ENCODE data around the gene CKLF. TPM values are rescaled to one million over a fixed set of nuclear protein-coding genes. Genes with fewer than 3 reads are reported as not detected.

CKLF gene
- total and polyA plus RNA-seq, 2 donors from 2014 or later = 28.7 to 42.4 TPM

GRCh38 chr16:66529475-66529874 lies 22.9 kb upstream of the CKLF start:
- TF ChIP-seq CTCF (IDR thresholded peaks at IDR 0.05; ENCODE audit: borderline replicate concordance, extremely low read depth, insufficient read depth) = no peak
- FAIRE-seq (no peak), DNase-seq (no peak)
- intact Hi-C loops (cut with DNase I) = no loop called here
- H3K27ac ChIP-seq (ENCODE audit: low read depth in 2 of 2, low read length in 2 of 2) = no peak overlapping the region
- no peaks in the 10 kb centered on the region for H3K27me3 ChIP-seq (ENCODE audit: control insufficient read depth, insufficient read depth, low read length)
- H3K36me3 ChIP-seq (ENCODE audit: control insufficient read depth in 2 of 3, insufficient read depth in 3 of 3, low read length in 3 of 3) = peaks cover 5 to 30% (median 27%) of the 10 kb centered on the region in 3 donors
- no peaks in the 10 kb centered on the region for H3K4me1 ChIP-seq (ENCODE audit: control insufficient read depth in 2 of 3, insufficient read depth in 2 of 3, low read depth in 1 of 3, low read length in 3 of 3)
- H3K9me3 ChIP-seq (ENCODE audit: control insufficient read depth in 2 of 3, insufficient read depth in 1 of 3, low read length in 3 of 3) = no peaks in the 10 kb centered on the region
- H3K9ac ChIP-seq (ENCODE audit: low read length in 3 of 3) = no peak overlapping the region
- no peak overlapping the region for H3K4me3 ChIP-seq (ENCODE audit: low read length in 3 of 3)

GRCh38 chr16:66534376-66534799 lies 18.0 kb upstream of the CKLF start:
- H3K27ac ChIP-seq (ENCODE audit: low read depth in 2 of 2, low read length in 2 of 2) = no peak overlapping the region
- TF ChIP-seq CTCF (IDR thresholded peaks at IDR 0.05; ENCODE audit: borderline replicate concordance, extremely low read depth, insufficient read depth) = no peak
- FAIRE-seq = no peak
- H3K27me3 ChIP-seq (ENCODE audit: control insufficient read depth, insufficient read depth, low read length) = no peaks in the 10 kb centered on the region
- DNase-seq = no peak
- intact Hi-C loops (cut with DNase I) = no loop called here
- no peaks in the 10 kb centered on the region for H3K9me3 ChIP-seq (ENCODE audit: control insufficient read depth in 2 of 3, insufficient read depth in 1 of 3, low read length in 3 of 3)
- H3K4me3 ChIP-seq (ENCODE audit: low read length in 3 of 3) = no peak overlapping the region
- H3K36me3 ChIP-seq (ENCODE audit: control insufficient read depth in 2 of 3, insufficient read depth in 3 of 3, low read length in 3 of 3) = peaks cover 5 to 27% (median 26%) of the 10 kb centered on the region in 3 donors
- no peaks in the 10 kb centered on the region for H3K4me1 ChIP-seq (ENCODE audit: control insufficient read depth in 2 of 3, insufficient read depth in 2 of 3, low read depth in 1 of 3, low read length in 3 of 3)
- H3K9ac ChIP-seq (ENCODE audit: low read length in 3 of 3) = no peak overlapping the region

- Histone ChIP-seq H3K36me3 (ENCODE audit: control insufficient read depth in 2 of 3, insufficient read depth in 3 of 3, low read length in 3 of 3) (peaks cover 0 to 14% (median 14%) of the 10 kb centered on the region in 3 donors), H3K9ac (ENCODE audit: low read length in 3 of 3) (no peak overlapping the region), H3K4me1 (ENCODE audit: control insufficient read depth in 2 of 3, insufficient read depth in 2 of 3, low read depth in 1 of 3, low read length in 3 of 3) (no peaks in the 10 kb centered on the region), H3K27me3 (ENCODE audit: control insufficient read depth, insufficient read depth, low read length) (no peaks in the 10 kb centered on the region), H3K4me3 (ENCODE audit: low read length in 3 of 3) (no peak overlapping the region), H3K27ac (ENCODE audit: low read depth in 2 of 2, low read length in 2 of 2) (no peak overlapping the region), H3K9me3 (ENCODE audit: control insufficient read depth in 2 of 3, insufficient read depth in 1 of 3, low read length in 3 of 3) (no peaks in the 10 kb centered on the region)
- no peak for TF ChIP-seq CTCF (IDR thresholded peaks at IDR 0.05; ENCODE audit: borderline replicate concordance, extremely low read depth, insufficient read depth)
- FAIRE-seq (no peak), DNase-seq (no peak)
- intact Hi-C loops (cut with DNase I) = no loop called here
These were observed 15.9 kb upstream of the CKLF start for GRCh38 chr16:66536525-66536924.

GRCh38 chr16:66537236-66537635 lies 15.1 kb upstream of the CKLF start:
- Histone ChIP-seq H3K36me3 (ENCODE audit: control insufficient read depth in 2 of 3, insufficient read depth in 3 of 3, low read length in 3 of 3) (peaks cover 0 to 14% (median 14%) of the 10 kb centered on the region in 3 donors), H3K4me1 (ENCODE audit: control insufficient read depth in 2 of 3, insufficient read depth in 2 of 3, low read depth in 1 of 3, low read length in 3 of 3) (no peaks in the 10 kb centered on the region), H3K9ac (ENCODE audit: low read length in 3 of 3) (no peak overlapping the region), H3K4me3 (ENCODE audit: low read length in 3 of 3) (no peak overlapping the region), H3K27ac (ENCODE audit: low read depth in 2 of 2, low read length in 2 of 2) (no peak overlapping the region), H3K9me3 (ENCODE audit: control insufficient read depth in 2 of 3, insufficient read depth in 1 of 3, low read length in 3 of 3) (no peaks in the 10 kb centered on the region), H3K27me3 (ENCODE audit: control insufficient read depth, insufficient read depth, low read length) (no peaks in the 10 kb centered on the region)
- intact Hi-C loops (cut with DNase I) = no loop called here
- no peak for TF ChIP-seq CTCF (IDR thresholded peaks at IDR 0.05; ENCODE audit: borderline replicate concordance, extremely low read depth, insufficient read depth)
- FAIRE-seq (no peak), DNase-seq (no peak)
